Renal cortex interstitium (tissue), 11 donors: ENCODE data around the gene MAN2A1. TPM values are rescaled to one million over a fixed set of nuclear protein-coding genes. Genes with fewer than 3 reads are reported as not detected.

Experiments
- DNase-seq, 11 donors: peaks; one replicate each; pipeline ENCODE4 v3.0.0-alpha.2; 2013; ENCODE audit warnings: low read depth in 9 of 11, low spot score in 4 of 11; ENCODE audit errors: extremely low read depth in 1 of 11
- polyA plus RNA-seq, 3 donors: library from polyadenylated mRNA; unstranded; fragments of 120-200 nt; gene quantifications; one replicate each; pipeline ENCODE4 v1.2.1, GENCODE V29; 2013; ENCODE audit not compliant: insufficient read length in 3 of 3

Gene MAN2A1
- polyA plus RNA-seq, 3 donors = 59.4 to 75.7 (median 66.1) TPM

- no peak for DNase-seq
Observed at GRCh38 chr5:109767997-109768396, 78.3 kb downstream of the MAN2A1 start.

- no peak for DNase-seq
Observed at GRCh38 chr5:109769597-109770291, 80.0 kb downstream of the MAN2A1 start.

GRCh38 chr5:109775130-109775529, 85.4 kb downstream of the MAN2A1 start:
- no peak for DNase-seq

- no peak for DNase-seq
Observed at GRCh38 chr5:109779036-109779735, 89.5 kb downstream of the MAN2A1 start.

- DNase-seq = no peak
Observed at GRCh38 chr5:109784687-109785086, 95.0 kb downstream of the MAN2A1 start.

GRCh38 chr5:109786206-109786855, 96.6 kb downstream of the MAN2A1 start:
- DNase-seq = no peak

GRCh38 chr5:109788596-109788995, 98.9 kb downstream of the MAN2A1 start:
- no peak for DNase-seq

- no peak for DNase-seq
Observed at GRCh38 chr5:109792613-109793012, 102.9 kb downstream of the MAN2A1 start.

- DNase-seq = no peak
Observed at GRCh38 chr5:109803854-109804253, 114.1 kb downstream of the MAN2A1 start.

GRCh38 chr5:109805472-109805871, 115.7 kb downstream of the MAN2A1 start:
- peak in 1 of 11 donors; percentile 13 for DNase-seq

GRCh38 chr5:109805883-109806282, 116.2 kb downstream of the MAN2A1 start:
- peak in 9 of 11 donors; percentile 9 to 53 (median 23) for DNase-seq

GRCh38 chr5:109812698-109813097, 123.0 kb downstream of the MAN2A1 start:
- DNase-seq = no peak

GRCh38 chr5:109816732-109817131, 127.0 kb downstream of the MAN2A1 start:
- DNase-seq = no peak

- DNase-seq = no peak
Observed at GRCh38 chr5:109819878-109820277, 130.2 kb downstream of the MAN2A1 start.

GRCh38 chr5:109823597-109823996, 133.9 kb downstream of the MAN2A1 start:
- no peak for DNase-seq

GRCh38 chr5:109825450-109825849, 135.7 kb downstream of the MAN2A1 start:
- DNase-seq = no peak

GRCh38 chr5:109826426-109826825, 136.7 kb downstream of the MAN2A1 start:
- DNase-seq = no peak

- DNase-seq = no peak
Observed at GRCh38 chr5:109829331-109829730, 139.6 kb downstream of the MAN2A1 start.

- no peak for DNase-seq
Observed at GRCh38 chr5:109830955-109831502, 141.3 kb downstream of the MAN2A1 start.
